H1 (cell line): ENCODE results near the gene STEEP1. TPM values are rescaled to one million over a fixed set of nuclear protein-coding genes. Genes with fewer than 3 reads are reported as not detected.

Experiments used
- TAF7 ChIP-seq: optimal IDR thresholded peaks from 2 replicates; pipeline ENCODE3; 2011; ENCODE audit warnings: low read depth, mild to moderate bottlenecking, inconsistent platforms, low read length, moderate library complexity, borderline replicate concordance
- polyA plus RNA-seq, 7 experiments: library from polyadenylated mRNA; depleted of rRNA in 3 of 7; stranded (reverse) in 5 of 7; unstranded in 2 of 7; fragments of >200 nt in 5 of 7; fragments of 200-250 nt in 2 of 7; gene quantifications; 1 replicate in 5 of 7; 2 replicates in 1 of 7; 4 replicates in 1 of 7; pipeline versions ENCODE4 v1.2.1 to v1.2.3, GENCODE V29; 2011 to 2013; ENCODE audit warnings: missing spikeins in 2 of 7, mixed read lengths in 2 of 7
- total RNA-seq: library from RNA; stranded (reverse); fragmentation: NEBNext Ultra II Directional; extraction: Animal tissue kit (Norgen Biotek cat#: 25700); gene quantifications from 2 replicates; pipeline ENCODE4 v1.2.1, GENCODE V29; 2021

The STEEP1 gene
- total and polyA plus RNA-seq, 2 of the 8 experiments (the other 6 are each of a cell fraction or from before 2014, with no cell fraction given), result 9.2 to 29.7 TPM

DNA sequence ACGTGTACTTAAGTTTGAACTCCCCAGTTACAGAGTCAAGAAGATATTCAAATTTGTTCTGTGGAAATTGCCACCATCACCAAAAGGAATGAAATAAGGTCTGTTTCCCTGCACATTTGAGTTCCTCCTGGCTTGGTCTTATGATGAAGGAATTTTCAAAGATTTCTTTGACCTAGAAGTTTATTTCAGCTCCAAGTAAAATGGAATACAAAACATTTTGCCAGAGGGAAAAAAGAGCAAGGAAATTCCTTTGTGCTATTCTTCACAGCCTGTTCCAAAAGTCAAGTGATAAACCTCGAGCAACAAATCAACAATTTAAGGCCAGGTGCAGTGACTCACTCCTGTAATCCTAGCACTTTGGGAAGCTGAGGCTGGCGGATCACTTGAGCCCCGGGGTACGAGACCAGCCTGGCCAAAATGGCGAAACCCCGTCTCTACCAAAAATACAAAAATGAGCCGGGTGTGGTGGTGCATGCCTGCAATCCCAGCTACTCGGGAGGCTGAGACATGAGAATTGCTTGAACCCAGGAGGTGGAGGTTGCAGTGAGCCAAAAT lies 37.6 kb upstream of the STEEP1 start (continued):
- no peak for TF ChIP-seq TAF7
